Stromal cell of bone marrow (primary cell): ENCODE data around the gene ZFAND4.
A peak's percentile ranks its signal among the peaks of the same experiment; 100 is the strongest.
"Not testable (repeated sequence)": the region's sequence is repeated elsewhere in the genome, so short reads cannot be mapped to it uniquely, and the experiment has no call there.

Experiments
- DNase-seq: peaks from one replicate; pipeline ENCODE4 v3.0.0-alpha.2; 2012; ENCODE audit warnings: low read depth

ZFAND4 gene

DNA sequence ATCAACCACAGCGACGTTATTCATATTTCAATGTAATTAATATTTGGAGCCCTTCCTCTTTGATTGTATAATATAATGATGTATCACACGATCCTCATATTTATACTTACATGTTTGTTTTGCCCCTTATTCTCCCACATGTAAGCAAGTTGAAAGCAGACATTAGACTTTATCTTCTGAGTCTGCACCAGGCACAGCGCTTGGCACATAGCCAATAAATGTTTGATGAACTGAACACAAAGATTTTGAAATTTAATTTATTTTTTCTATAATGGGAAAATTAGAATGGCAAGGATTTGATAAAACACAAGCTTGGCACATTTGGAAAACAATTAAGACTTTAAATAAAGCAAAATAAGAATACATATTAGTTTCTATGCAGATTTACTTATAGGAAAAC, 31.6 kb downstream of the ZFAND4 start:
- DNase-seq: no peak

- DNase-seq: no peak
These were observed 32.5 kb downstream of the ZFAND4 start for GRCh38 chr10:45640049-45640448.

DNA sequence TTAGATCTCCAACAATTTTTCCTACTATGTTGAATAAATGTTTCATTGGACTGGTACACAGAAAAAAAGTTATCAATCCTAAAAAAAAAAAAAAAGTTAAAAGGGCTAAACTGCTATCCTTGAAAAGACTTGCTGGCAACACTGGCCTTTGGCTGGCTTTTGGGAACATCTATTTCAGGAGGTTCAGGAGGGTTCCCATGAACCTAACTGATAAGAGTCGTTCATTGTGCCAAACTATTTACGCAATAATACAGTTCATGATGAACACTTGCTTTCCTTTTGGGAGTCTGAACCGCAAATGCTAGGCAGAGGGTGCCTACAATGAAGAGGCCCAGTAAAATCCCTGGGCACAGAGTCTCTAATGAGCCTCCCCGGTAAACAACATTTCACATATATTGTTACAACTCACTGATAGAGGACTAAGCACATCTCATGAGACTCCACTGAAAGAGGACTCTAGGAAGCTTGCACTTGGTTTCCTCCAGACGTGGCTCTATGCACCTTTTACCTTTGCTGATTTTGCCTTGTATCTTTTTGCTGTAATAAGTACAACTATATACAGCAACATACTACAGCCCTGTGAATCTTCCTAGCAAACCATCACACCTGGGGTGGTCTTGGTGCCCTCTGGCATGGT, 45.0 kb downstream of the ZFAND4 start:
- no peak for DNase-seq

- DNase-seq: no peak
These were observed 46.7 kb downstream of the ZFAND4 start for GRCh38 chr10:45625879-45626278.

DNA sequence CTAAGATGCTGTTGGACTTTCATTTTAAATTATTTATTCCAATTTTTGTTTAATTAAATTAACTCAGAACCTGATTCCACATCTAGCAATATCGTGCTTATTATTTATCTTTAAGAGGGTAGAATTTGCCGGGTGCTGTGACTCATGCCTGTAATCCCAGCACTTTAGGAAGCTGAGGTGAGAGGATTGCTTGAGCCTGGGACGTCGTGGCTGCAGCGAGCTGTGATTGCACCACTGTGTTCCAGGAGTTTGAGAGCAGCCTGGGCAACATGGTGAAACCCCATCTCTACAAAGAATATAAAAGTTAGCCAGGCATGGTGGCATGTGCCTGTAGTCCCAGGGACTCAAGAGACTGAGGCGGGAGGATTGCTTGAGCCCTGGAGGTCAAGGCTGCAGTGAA, 47.8 kb downstream of the ZFAND4 start:
- DNase-seq: no peak

- DNase-seq: no peak
These were observed 57.7 kb downstream of the ZFAND4 start for GRCh38 chr10:45614869-45615268.

GRCh38 chr10:45612741-45613140, 59.8 kb downstream of the ZFAND4 start:
- DNase-seq: no peak

GRCh38 chr10:45608052-45608451, 64.5 kb downstream of the ZFAND4 start:
- DNase-seq: no peak

- DNase-seq: no peak
These were observed 65.3 kb downstream of the ZFAND4 start for GRCh38 chr10:45607276-45607675.

DNA sequence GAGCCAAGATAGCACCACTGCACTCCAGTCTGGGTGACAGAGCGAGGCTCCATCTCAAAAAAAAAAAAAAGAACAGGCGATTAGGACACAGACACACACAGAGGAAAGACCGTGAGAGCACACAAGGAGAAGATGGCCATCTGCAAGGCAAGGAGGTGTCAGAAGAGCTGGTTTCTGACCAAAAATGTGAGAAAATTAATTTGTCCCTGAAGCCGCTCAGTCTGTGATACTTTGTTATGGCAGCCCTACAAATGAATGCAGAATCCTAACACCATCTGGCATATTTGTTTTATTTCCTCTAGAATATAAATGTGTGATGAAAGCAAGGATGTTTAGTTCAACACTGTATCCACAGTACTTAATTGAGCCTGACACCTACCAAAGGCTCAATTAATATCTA, 69.7 kb downstream of the ZFAND4 start:
- DNase-seq: no peak

DNA sequence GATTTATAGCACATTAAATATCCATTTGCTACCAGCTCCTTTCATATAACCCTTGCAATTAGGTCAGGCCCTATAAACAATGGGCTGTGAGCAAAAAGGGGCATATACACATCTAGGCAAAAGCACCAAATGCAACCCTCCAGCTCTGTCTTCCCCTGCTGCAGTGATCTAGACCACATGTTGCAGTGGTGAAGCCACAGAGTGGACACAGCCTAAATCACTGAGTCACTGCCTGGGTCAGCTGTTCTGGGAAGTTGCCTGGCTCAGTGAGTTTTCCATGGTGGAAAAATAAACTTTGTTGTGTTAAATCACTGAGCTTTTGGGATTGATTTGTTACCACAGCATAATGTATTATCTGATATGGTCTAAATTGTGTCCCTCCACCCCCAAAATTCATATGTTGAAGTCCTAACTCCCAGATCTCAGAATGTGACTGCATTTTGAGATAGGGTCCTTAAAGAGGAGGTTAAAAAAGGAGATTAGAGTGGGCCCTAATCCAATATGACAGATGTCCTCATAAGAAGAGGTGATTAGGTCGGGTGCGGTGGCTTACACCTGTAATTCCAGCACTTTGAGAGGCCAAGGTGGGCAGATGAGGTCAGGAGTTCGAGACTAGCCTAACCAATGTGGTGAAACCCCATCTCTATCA, 70.4 kb downstream of the ZFAND4 start:
- peak; percentile 79 for DNase-seq

GRCh38 chr10:45601254-45601930, 71.2 kb downstream of the ZFAND4 start:
- not testable (repeated sequence) for DNase-seq

DNA sequence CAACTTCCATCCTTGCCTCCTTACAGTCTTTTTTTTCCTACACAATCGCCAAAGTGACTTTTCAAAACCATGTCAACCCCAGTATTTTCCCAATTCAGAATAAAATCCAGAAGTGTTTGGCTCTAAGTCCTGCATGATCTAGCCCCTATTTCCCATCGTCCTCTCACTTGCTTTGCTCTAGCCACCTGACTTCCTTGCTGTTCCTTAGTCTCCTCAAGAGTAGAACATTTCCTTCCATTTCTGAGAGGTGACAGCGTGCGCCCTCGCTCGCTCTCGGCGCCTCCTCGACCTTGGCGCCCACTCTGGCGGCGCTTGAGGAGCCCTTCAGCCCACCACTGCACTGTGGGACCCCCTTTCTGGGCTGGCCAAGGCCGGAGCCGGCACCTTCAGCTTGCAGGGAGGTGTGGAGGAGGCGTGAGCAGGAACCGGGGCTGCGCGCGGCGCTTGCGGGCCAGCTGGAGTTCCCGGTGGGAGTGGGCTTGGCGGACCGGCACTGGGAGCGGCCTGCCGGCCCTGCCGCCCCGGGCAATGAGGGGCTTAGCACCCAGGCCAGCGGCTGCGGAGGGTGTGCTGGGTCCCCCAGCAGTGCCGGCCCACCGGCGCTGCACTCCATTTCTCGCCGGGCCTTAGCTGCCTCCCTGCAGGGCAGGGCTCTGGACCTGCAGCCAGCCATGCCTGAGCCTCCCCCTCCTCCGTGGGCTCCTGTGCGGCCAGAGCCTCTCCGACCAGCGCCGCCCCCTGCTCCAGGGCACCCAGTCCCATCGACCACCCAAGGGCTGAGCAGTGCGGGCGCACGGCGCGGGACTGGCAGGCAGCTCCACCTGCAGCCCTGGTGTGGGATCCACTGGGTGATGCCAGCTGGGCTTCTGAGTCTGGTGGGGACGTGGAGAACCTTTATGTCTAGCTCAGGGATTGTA, 72.0 kb downstream of the ZFAND4 start:
- DNase-seq: not testable (repeated sequence)

GRCh38 chr10:45599646-45600045, 72.9 kb downstream of the ZFAND4 start:
- no peak for DNase-seq

GRCh38 chr10:45599021-45599603, 73.5 kb downstream of the ZFAND4 start:
- DNase-seq: no peak

- no peak for DNase-seq
These were observed 76.0 kb downstream of the ZFAND4 start for GRCh38 chr10:45596526-45596925.

DNA sequence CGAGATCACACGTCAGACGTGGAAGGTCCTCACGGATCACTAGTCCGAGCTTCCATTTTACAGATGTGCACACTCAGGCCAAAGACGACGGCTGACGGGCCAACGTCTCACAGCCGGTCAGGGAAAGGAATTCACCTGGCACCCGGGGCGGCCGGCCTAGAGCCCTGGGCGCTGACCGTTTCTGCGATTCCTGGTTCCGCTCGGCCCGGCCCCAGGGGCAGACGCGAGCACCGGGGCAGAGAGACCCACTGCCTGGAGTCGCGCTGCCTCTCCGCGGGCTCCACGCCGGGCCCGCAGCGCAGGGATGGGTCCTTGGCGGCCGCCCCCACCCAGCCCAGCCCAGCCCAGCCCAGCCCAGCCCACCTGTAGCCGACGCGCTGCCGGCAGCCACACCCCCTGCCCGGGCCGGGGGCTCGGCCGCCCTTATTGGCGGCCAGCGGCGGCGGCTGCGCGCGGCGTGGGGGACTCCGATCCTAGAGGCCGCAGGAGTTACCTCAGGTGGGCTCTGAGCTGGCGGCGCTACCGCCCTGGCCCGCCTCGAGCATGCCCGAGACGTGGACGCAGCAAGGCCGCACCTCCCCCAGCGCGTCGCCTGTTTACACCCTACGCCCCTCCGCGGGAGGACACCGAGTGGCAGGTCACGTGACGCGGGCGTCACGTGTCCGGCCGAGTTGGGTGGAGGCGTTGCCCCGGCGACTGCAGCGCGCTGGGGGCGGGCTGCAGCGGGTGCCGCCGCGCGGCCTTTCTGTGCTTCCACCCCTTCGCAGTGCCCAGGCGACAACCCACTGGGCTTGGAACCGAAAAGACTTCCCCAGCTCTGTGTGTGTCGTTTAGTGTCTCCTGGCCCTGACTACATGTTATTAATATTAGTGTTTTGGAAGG, 78.1 kb downstream of the ZFAND4 start:
- peak; percentile 81 for DNase-seq

GRCh38 chr10:45593938-45594275, 78.7 kb downstream of the ZFAND4 start:
- DNase-seq: no peak

- no peak for DNase-seq
These were observed 79.6 kb downstream of the ZFAND4 start for GRCh38 chr10:45592926-45593325.

GRCh38 chr10:45592432-45592831, 80.1 kb downstream of the ZFAND4 start:
- no peak for DNase-seq

DNA sequence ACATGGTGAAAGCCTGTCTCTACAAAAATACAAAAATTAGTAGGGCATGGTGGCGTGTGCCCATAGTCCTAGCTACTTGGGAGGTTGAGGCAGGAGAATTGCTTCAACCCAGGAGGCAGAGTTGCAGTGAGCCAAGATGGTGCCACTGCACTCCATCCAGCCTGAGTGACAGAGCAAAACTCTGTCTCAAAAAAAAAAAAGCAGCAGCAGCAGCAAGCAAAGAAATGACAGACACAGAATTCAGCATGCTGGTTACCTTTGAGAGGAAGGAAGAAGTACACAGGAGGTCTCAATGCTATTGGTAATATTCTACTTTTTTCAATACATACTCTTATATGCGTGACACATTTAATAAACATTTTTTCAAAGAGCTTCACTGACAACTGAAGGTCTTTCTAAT, 81.3 kb downstream of the ZFAND4 start:
- DNase-seq: no peak
